NCI-H146 treated with DMSO at 0.1 percent for 48 hours (cell line): ENCODE measurements around the gene LARP4B.

ENCODE experiments used
- DNase-seq: peaks from one replicate; lab custom pipeline; 2025; ENCODE audit not compliant: unreplicated experiment; lab: John Stamatoyannopoulos, UW

Gene LARP4B

DNA sequence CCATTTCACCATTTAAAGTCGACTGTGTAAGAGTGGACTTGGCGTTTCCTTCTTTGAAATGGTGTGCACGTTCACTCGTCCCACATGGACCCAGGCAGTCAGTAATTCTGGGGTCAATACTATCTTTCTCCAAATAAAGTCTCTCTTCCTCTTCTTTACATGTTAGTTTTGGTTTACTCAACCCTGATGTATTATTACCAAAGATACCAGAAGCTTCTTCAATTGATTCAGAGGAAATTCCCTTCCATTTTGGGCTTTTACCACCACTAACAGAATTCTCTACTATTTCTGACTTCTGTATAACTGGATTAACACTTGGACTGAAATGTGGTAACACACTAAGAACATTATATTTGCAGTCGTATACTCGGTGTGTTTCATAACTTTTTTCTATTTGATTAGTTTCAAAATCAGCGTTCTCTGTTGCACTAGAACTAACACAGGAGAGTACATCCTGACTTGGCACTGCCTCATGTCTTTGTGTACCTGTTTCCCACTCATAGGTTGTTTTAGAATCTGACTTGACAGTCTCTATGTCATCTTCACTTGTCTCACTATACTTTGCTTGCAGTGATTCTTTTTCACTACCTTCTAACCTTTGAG is 60.8 kb downstream of the LARP4B start:
- no peak for DNase-seq

DNA sequence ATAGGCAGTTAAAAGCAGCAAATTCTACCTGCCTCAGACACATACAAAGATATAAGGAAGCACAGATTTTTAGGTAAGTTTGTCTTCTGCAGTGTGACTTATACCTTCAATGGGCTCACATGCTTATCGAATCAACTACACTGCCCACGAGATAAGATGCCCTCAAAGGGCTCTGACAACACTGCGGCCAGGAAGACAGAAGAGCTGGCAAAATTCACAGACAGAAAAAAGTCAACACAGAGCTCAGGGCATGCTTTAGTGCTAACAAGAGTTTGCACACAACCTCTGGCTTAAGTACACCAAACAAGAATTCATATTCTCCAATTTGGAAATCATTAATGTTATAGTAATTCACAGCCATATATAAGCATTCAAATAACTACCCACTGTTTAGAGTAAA is 62.3 kb downstream of the LARP4B start:
- no peak for DNase-seq

DNA sequence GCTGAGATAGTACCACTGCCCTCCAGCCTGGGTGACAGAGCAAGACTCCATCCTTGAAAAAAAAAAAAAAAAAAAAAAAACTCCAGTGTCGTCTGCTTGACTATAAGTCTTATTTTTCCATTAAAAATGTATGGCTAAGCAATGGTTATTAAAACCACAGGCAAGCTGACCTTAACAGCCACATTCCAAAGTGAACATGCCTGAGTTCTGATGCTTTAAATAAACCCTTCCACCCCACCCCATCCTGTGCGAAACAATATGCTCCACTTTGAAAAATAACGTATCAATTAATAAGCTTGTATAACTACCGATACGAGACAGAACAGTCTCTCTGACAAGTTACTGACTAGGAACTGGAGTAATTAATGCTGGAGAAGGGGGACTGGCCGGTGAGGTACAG is 63.7 kb downstream of the LARP4B start:
- DNase-seq: no peak

DNA sequence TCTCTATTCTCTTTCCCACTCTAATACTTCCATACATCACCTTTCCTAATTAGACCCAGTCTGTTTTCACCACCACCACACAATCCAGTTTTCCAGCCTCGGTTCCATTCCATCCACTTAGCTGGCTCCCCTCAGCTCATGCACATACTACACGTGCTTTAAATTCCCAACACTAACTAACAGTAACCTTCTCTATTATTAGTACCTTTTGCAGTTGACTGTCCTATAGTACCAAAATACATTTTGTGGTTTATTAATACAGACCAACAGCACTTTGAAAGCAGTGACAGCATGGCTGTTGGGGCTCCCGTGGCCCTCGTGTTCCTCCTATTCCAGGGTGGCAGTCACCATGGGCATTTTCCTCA is 64.9 kb downstream of the LARP4B start:
- DNase-seq: no peak

DNA sequence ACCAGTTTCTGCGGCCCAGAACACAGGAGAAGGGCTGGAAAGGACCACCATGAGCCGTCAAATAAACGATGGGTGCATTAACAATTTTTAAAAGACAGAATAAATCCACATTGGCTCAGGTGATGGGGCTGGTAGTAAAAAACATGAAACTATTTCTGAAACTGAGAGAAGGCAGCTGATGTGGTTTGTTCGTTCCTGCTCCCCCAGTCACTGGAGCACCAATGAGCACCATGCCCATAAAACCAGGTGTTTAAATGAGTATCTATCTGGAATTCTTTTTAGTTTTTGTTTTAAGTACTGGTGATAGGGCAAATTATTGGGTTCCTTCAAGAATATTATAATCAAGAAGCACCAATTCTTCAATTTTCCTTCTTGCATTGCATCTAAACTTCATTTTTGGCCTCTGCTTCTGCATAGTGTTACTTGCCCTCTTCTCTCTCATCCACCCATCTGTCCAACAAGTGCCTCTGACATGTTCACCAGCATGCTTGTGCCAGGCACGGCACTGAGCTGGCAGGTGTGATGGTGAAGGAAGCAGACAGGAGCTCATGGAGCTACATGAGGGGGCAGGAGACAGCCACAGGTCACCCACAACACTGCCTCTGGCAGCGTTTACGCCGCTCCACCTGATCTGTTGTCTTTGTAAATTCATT is 65.5 kb downstream of the LARP4B start:
- DNase-seq: no peak

DNA sequence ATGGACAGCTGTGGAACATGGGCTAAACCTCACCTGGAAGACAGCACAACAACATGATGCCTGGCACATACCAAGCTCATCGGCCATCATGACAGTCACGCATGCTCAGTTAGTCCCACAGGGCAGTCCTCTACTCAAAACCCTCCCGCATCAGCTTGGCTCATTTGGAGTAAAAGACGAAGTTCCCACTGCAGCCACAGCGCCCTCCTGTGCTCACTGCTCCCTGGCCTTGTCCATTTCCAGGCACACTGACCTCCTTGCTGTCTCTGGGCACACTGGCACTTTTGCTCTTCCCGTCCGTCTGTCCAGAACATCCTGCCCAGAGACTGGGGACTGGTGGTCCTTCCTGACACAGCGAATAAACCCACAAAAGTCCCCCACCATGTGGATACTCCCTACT is 66.2 kb downstream of the LARP4B start:
- no peak for DNase-seq

DNA sequence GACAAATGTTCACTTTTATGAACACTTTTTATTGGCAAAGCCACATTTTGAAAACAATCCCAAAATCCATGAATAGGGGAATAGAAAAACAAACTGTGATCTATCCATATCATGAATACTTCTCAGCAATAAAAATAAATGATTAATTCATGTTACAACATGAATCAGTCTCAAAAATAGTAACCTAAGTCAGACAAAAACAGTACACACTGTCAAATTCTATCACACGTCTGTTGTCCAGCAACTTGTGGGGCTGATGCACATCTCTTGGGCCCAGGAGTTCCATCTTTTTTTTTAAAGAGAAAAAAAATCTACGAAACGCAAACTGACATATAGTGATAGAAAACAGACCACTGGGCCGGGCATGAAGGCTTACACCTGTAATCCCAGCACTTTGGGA is 71.0 kb downstream of the LARP4B start:
- no peak for DNase-seq

DNA sequence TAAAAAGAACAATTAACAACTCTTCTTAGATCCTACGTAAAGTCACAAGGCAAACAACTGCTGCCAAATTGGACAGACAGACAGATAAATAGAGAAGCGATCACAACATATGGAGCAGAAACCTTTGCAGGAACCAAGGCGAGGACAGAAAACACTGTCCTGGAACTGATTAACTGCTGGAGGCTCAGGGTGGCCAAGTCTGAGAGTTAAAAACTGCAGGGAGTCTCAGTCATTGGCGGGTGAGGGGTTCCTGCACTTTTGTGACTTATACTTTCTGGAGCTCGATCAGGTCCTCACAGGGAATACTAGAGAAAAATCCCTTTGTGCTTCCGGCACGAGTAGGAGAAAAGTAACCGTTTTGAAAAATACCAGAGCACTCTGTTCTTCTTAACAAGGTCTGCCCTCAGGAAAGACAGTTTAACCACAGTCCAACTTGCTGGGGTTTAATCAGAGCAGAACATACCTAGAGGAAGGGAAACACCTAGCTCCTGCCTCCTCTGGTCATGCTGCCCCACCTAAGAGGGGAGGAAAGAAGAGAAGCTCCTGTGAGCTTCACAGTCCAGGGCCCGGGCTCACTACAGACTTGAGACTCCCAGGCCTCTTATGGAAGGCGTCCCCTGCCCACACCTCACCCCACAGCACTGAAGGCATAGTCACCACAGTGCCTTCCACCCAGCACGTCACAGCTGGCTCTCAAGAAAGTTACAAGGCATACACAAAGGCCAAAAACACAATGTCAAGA is 74.9 kb downstream of the LARP4B start:
- no peak for DNase-seq

DNA sequence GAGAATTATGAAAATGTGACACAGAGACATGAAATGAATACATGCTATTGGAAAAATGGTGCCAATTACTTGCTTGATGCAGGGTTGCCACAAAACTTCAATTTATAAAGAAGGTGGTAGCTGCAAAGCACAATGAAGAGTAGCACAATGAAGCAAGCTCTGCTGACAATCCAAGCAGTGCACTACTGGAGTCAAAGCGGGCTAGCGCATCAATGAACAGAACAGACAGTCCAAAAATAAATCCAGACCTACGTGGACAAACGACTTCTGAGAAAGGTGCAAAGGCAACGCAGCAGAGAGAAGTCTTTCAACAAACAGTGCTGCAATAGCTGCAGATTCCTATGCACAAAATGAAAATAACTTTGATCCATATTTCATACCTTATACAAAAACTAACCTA is 75.8 kb downstream of the LARP4B start:
- DNase-seq: no peak

DNA sequence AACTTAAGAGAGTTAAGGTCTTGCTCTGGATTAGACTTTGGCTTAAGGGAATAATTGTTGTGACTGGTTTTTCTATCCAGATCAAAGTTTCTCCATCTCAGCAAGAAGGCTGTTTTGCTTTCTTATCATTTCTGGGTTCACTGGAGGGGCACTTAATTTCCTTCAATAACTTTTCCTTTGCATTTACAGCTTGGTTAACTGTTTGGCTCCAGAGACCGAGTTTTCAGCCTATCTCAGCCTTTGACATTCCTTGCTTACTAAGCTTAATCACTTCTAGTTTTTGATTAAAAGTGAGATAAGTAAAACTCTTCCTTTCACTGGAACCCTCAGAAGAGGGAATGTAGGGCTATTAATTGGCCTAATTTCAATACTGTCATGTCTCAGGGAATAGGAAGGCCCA is 76.4 kb downstream of the LARP4B start:
- DNase-seq: no peak

DNA sequence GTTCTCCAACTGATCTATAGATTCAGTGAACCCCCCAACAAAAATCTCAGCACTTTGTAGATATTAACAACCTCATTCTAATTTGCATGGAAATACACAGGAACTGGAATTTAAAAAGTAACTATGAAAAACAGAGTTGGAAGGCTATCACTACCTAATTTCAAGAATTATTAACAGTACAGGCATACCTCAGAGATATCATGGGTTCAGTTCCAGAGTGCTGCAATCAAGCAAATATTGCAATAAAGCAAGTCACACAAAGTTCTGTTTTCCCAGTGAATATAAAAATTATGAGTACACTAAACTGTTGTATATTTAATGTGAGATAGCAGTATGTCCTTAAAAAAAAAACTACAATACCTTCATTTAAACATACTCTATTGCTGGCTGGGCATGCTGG is 78.5 kb downstream of the LARP4B start:
- no peak for DNase-seq

DNA sequence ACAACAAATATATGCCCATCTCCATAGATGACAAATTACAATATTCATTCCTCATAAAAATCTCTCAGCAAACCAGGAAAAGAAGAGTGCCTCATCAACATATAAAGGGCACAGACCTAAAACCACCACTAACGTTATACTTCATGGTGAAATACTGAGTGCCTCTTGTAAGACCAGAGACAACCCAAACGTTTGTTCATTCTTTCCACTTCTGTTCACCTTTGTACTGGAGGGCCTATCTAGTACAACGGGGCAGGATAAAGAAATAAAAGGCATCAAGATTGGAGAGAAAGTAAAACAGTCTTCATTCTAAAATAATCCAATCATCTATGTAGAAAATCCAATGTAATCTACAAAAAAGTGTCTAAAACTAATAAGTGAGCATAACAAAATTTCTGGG is 79.1 kb downstream of the LARP4B start:
- no peak for DNase-seq

DNA sequence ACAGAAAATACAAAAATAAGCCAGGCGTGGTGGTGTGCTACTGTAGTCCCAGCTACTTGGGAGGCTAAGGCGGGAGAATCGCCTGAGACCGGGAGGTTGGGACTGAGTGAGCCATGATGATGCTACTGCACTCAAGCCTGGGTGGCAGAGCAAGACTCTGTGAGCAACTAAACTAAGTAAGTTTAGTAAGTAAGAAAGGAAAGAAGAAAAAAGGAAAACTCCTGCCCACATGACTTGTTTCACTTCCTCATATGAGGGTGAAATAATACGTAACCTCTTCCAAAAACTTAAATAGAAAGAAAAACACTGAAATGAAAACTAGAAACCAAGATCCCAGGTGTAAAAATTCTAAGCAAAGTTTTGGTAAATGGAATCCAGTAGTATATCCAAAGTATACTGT is 79.6 kb downstream of the LARP4B start:
- DNase-seq: no peak

DNA sequence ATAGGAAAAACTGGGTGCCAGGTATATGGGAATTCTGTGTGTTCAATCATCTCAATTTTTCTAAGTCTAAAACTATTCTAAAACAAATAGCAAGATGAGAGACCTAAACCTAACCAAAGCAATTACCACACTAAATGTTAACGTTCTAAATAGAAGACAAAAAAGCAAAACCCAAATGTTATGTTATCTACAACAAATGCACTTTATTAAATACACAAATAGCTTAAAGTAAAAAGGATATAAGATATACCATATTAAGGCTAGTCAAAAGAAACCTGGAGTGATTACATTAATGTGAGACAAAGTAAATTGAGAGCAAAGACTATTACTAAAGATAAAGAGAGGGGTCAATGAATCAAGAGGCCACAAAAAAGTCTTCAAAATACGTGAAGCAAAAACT is 81.4 kb downstream of the LARP4B start:
- DNase-seq: no peak

DNA sequence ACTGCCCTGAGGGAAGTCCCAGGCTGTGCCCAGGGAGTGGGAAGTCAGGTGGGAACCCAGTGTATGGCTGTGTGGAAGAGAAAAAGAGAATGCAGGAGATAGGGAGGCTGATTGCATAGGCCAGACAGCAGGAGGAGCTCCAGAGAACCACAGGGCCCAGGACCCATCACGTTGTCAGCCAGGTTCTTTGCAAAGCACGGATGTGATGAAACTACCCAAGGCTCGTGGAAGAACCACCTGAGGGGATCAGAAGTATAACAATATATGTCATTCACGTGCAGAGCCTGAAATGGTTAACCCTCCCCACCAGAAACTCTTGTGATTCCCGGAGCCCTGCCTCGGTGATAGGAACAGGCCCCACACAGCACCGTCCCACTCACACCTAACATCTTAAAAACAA is 83.6 kb downstream of the LARP4B start:
- no peak for DNase-seq

DNA sequence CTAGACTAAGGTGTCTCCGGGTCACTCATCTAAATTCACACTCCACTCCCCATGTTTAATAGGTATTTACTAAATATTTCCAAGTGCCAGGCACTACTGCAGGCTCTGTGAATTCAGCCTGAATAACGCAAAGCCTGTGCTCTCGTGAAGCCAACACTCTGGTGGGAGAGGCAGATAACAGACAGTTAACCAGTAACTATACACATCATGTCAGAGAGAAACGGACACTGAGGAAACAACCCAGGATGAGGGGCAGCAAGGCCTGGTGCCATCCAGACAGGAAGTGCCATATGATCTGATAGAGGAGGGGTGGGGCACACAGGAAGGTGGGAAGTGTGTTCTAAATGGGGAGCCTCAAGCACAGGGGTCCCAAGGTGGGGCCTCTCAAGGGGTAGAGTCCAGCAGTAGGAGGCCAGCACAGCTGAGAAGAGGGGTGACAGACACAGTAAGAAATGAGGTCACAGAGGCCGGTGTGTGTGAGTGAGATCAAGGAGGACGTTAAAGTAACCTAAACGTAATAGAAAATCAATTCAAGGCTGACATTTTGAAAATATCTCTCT is 85.3 kb downstream of the LARP4B start:
- DNase-seq: no peak

DNA sequence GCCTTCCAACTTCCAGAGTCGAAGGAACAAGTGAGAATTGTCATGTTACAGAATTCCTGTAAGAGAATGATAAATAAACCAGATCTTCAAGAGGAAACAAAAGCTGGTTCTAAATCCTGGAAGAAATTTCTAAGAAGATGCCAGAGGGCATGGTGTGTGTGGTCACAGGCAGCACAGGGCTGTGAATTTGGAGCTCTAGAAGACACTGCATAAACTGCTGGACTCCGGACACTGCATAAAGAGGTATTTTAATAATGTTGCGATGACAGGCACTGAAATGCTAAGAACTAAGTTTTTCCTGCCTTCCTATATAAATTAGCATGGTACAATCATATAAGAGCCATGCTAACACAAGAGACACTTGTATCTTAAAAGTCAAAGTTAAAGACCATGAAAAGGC is 86.0 kb downstream of the LARP4B start:
- no peak for DNase-seq

DNA sequence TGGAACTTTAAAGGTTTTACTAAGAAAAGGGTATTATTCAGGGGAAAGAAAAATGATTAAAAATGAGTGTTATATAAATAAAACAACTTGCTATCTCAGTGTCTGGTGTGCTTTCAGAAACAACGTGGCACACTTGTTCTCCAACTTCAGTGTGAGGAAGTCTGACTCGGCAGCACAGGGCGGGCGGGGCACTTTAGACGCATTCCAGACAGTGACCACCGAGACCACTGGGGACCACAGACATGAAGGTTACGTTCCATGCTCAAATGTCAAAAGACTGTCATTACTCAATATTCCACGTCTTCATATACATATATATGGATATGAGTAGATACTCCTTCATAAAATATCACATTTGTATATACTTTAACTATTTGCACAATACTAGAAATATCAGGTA is 87.0 kb downstream of the LARP4B start:
- DNase-seq: no peak

DNA sequence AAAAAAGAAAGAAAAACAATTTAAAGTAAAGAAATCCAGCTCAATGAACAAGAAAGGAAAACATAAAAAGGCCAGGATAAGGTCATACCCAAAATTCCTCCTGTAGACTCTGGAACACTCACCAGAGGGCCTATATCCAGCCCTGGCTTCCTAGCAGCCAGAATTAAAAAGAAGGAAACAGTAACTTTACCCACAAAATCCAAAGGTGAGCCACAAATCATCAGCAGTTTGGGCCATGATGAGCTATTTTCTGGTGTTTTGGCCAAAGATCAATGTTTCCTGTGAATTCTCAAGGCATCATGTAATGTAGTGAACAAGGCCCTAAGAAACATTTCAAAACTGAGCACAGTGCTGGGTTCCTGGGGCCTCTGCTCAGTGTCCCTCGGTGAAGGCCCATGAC is 87.8 kb downstream of the LARP4B start:
- no peak for DNase-seq

DNA sequence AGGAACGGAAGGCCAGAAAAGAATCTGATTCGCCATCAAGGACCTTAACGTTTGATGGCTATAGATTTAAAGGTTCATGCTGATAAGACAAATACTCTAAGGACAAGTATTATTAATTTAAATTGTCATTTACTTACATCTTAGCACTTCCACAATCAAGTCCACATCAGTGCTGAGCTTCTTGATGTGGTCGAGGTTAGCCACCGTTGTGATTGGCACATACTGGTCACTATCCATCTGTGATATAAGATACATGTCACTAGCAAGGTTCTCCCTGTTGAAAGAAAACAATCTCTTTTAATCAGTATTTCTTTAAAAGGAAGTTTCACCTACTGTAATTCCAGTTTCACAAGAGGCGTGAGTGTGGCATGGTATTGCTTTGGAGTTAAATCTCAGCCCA is 88.7 kb downstream of the LARP4B start:
- DNase-seq: no peak

DNA sequence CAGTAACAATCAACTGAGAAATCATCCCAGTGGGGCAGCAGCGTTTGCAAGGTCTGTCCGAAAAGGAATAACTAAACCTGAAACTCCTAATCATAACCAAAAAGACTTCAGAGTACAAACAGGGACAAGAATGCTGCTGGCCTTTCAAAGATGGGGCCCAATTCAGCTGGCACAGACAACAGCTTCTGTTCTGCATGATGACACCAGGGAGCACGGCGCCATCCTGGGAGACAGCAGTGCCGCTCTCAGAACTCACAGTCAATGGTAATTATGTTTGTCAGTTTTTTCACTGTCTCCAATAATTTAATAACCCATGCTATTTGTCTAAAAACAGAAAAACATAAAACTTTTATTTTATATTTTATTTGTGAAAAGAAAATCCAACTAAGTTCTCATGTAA is 90.0 kb downstream of the LARP4B start:
- DNase-seq: no peak

DNA sequence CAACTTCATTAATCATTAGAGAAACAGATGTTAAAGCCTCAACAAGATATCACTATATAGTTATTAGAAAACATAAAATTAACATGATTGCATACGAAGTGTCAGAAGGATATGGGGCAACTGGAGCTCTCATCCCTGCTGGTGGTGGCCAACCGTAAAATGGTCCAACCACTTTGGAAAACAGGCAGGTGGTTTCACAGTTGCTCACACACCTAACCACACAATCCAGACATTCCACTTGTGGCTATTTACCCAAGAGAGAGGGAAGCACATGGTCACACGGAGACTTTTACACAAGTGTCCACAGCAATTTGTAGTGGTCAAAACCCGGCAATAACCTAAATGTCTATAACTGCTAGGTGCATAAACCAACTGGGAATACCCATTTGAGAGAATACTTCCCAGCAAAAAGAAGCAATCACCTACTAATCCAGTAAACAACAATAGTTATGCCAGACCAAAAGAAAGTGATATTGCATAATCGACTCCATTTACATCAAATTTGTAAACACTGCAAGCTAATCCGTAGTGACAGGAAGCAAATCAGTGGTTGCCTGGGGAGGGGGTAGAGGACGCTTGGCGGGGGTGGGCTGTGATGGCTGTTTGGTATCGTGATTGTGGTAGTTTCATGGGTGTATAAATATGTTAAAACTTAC is 91.8 kb downstream of the LARP4B start:
- DNase-seq: no peak
